ENCODE measurements around the gene CRKL. TPM values are rescaled to one million over a fixed set of nuclear protein-coding genes. Genes with fewer than 3 reads are reported as not detected.

Gene CRKL
- total RNA-seq, 1 experiment from 2014 or later = 87.7 TPM

- TF ChIP-seq YY1 (IDR thresholded peaks at IDR 0.05; ENCODE audit: extremely low read depth, insufficient replicate concordance, low read depth, low read length) (no peak), POLR2A (IDR thresholded peaks at IDR 0.05; ENCODE audit: borderline replicate concordance, extremely low read depth, insufficient read depth, insufficient read length) (no peak), ATF3 (IDR thresholded peaks at IDR 0.05) (no peak), ZNF274 (IDR thresholded peaks at IDR 0.05; ENCODE audit: low read depth, low read length) (no peak), EZH2phosphoT487 (IDR thresholded peaks at IDR 0.05; ENCODE audit: borderline replicate concordance) (no peak)
Observed at GRCh38 chr22:20974336-20974955, 57.2 kb downstream of the CRKL start (continued).

GRCh38 chr22:20975541-20976290, 58.5 kb downstream of the CRKL start:
- H4K20me1 ChIP-seq (ENCODE audit: insufficient read depth) = no peaks in the 10 kb centered on the region
- no peak overlapping the region for H3K27ac ChIP-seq (ENCODE audit: low read depth, low read length)
- H3K36me3 ChIP-seq (ENCODE audit: control insufficient read depth in 1 of 2, insufficient read depth in 2 of 2, low read length in 2 of 2) = no peaks in the 10 kb centered on the region
- intact Hi-C loops (cut with micrococcal nuclease) = no loop called here
- no peak overlapping the region for H2AFZ ChIP-seq (ENCODE audit: low read depth, low read length, poor library complexity, severe bottlenecking)
- H3K4me1 ChIP-seq (ENCODE audit: control insufficient read depth in 1 of 2, insufficient read depth in 2 of 2, low read length in 2 of 2) = peaks cover 0 to 5% of the 10 kb centered on the region in 2 experiments; a peak in 1 of 4 replicates
- H3K27me3 ChIP-seq (ENCODE audit: insufficient read depth, low read length) = no peaks in the 10 kb centered on the region
- H3K79me2 ChIP-seq (ENCODE audit: insufficient read depth, low read length) = no peaks in the 10 kb centered on the region
- DNase-seq (ENCODE audit: low read depth, low spot score) (no peak), ATAC-seq (no peak)
- TF ChIP-seq ELF1 (IDR thresholded peaks at IDR 0.05; ENCODE audit: borderline replicate concordance, low read depth) (no peak), ATF3 (IDR thresholded peaks at IDR 0.05) (no peak), POLR2AphosphoS5 (IDR thresholded peaks at IDR 0.05; ENCODE audit: low read depth, low read length) (no peak), TCF7L2 (IDR thresholded peaks at IDR 0.05; ENCODE audit: borderline replicate concordance, extremely low read depth, insufficient read depth, insufficient read length) (no peak), JUND (IDR thresholded peaks at IDR 0.05) (no peak), ZFX (IDR thresholded peaks at IDR 0.05) (no peak), FOSL1 (IDR thresholded peaks at IDR 0.05; ENCODE audit: low read depth) (no peak), SP1 (IDR thresholded peaks at IDR 0.05; ENCODE audit: low read depth) (no peak), RAD21 (IDR thresholded peaks at IDR 0.05; ENCODE audit: low read depth) (no peak), ZNF274 (IDR thresholded peaks at IDR 0.05; ENCODE audit: low read depth, low read length) (no peak), POLR2A (IDR thresholded peaks at IDR 0.05; ENCODE audit: borderline replicate concordance, extremely low read depth, insufficient read depth, insufficient read length) (no peak), SIN3A (IDR thresholded peaks at IDR 0.05; ENCODE audit: low read depth) (no peak), CTCF (IDR thresholded peaks at IDR 0.05 in 2 of 3, conservative IDR thresholded peaks at IDR 0.05 in 1 of 3; ENCODE audit: borderline replicate concordance in 1 of 3, insufficient read depth in 1 of 3, low read depth in 2 of 3, low read length in 2 of 3) (no peak), EZH2phosphoT487 (IDR thresholded peaks at IDR 0.05; ENCODE audit: borderline replicate concordance) (no peak), SRF (IDR thresholded peaks at IDR 0.05; ENCODE audit: low read depth) (no peak), ZBTB33 (IDR thresholded peaks at IDR 0.05; ENCODE audit: extremely low read depth, insufficient replicate concordance, low read length) (no peak)
- BruUV-seq (replicated peaks) = no TSS peak
- H3K9me3 ChIP-seq (ENCODE audit: control insufficient read depth in 1 of 2, insufficient read depth in 1 of 2, low read depth in 1 of 2, low read length in 2 of 2) = peaks cover 4 to 10% of the 10 kb centered on the region in 2 experiments; a peak in 1 of 4 replicates
- ChIA-PET POLR2A (interaction anchor here (1.1 kb wide), 1 partner anchor 18 kb away, joined by 10 read pairs; no protein-coding TSS in a partner anchor), CTCF (no interaction called here), RAD21 (ENCODE audit: low non-redundant PET in 1 of 2, low total read pairs in 2 of 2, uncharacterized antibody in 2 of 2, unreplicated experiment in 2 of 2) (interaction anchor here in 1 of 2 experiments (0.6 kb wide), 1 partner anchor 63 kb away, joined by 3 read pairs; no protein-coding TSS in a partner anchor)
- no peak overlapping the region for H3K4me3 ChIP-seq (replicated peaks in 1 of 2; ENCODE audit: low read depth in 1 of 2, low read length in 2 of 2)
- H3K9me2 ChIP-seq (ENCODE audit: insufficient read depth) = no peaks in the 10 kb centered on the region
- no peak overlapping the region for H3K9ac ChIP-seq (ENCODE audit: low read length)
- no peak overlapping the region for H3K4me2 ChIP-seq (ENCODE audit: low read length)

Measured in HCT116 (cell line).